ENCODE measurements around the gene OPA1. TPM values are rescaled to one million over a fixed set of nuclear protein-coding genes. Genes with fewer than 3 reads are reported as not detected.

Gene OPA1
- total and polyA plus RNA-seq, 2 of the 8 experiments (the other 6 are each of a cell fraction or from before 2014, with no cell fraction given): 20.3 to 109 TPM

- H3K9ac ChIP-seq (replicated peaks in 1 of 4; ENCODE audit: extremely low read depth in 1 of 4, low read depth in 3 of 4, low read length in 3 of 4): no peak overlapping the region
- no peak overlapping the region for H3K18ac ChIP-seq (ENCODE audit: extremely low read depth, low read length)
- no peaks in the 10 kb centered on the region for H3K9me3 ChIP-seq (ENCODE audit: insufficient read depth in 2 of 2, low read depth in 1 of 2, low read length in 1 of 2)
- no peaks in the 10 kb centered on the region for H3K4me1 ChIP-seq (replicated peaks in 1 of 4; ENCODE audit: control insufficient read depth in 3 of 4, insufficient read depth in 4 of 4, low read length in 3 of 4)
- H3K4ac ChIP-seq (replicated peaks; ENCODE audit: insufficient read length, low read depth, low read length): no peak overlapping the region
- no peak overlapping the region for H3K23ac ChIP-seq (ENCODE audit: insufficient read length)
- no peak overlapping the region for H2BK15ac ChIP-seq (ENCODE audit: low read length)
- DNase-seq (ENCODE audit: low read depth in 1 of 2, low spot score in 2 of 2): no peak
- H2BK12ac ChIP-seq (ENCODE audit: low read depth, low read length): no peak overlapping the region
- H4K8ac ChIP-seq (ENCODE audit: extremely low read depth, insufficient read depth, low read length): no peak overlapping the region
- POLR2A ChIA-PET (ENCODE audit: partially characterized antibody): no interaction called here
- no peak overlapping the region for H3K4me3 ChIP-seq (ENCODE audit: extremely low read depth in 1 of 4, insufficient read depth in 2 of 4, low read depth in 3 of 4, low read length in 4 of 4)
- H3K27ac ChIP-seq (ENCODE audit: low read depth, low read length): no peak overlapping the region
- no peak overlapping the region for H2BK120ac ChIP-seq (replicated peaks; ENCODE audit: low read depth, low read length)
- no peaks in the 10 kb centered on the region for H3K79me2 ChIP-seq (ENCODE audit: control insufficient read depth in 1 of 2, insufficient read depth in 2 of 2, low read length in 2 of 2)
- peaks cover 0 to 57% (median 13%) of the 10 kb centered on the region in 4 experiments; a peak in 6 of 8 replicates for H3K36me3 ChIP-seq (ENCODE audit: control insufficient read depth in 2 of 4, insufficient read depth in 4 of 4, low read length in 3 of 4)
- no peak overlapping the region for H3K56ac ChIP-seq (replicated peaks; ENCODE audit: insufficient read length, low read depth, low read length)
- no peak overlapping the region for H4K91ac ChIP-seq (replicated peaks; ENCODE audit: insufficient read length, low read length)
- no peaks in the 10 kb centered on the region for H3K27me3 ChIP-seq (replicated peaks in 1 of 4; ENCODE audit: control insufficient read depth in 3 of 4, extremely low read depth in 1 of 4, insufficient read depth in 3 of 4, low read length in 3 of 4)
- peaks cover 0 to 1% of the 10 kb centered on the region in 2 experiments for H4K20me1 ChIP-seq (replicated peaks in 1 of 2; ENCODE audit: control insufficient read depth in 1 of 2, insufficient read depth in 2 of 2, low read length in 2 of 2)
- no peaks in the 10 kb centered on the region for H3K79me1 ChIP-seq (ENCODE audit: low read depth, low read length)
- no peak for FAIRE-seq
- H2BK5ac ChIP-seq (ENCODE audit: low read depth, low read length): no peak overlapping the region
- H2AK5ac ChIP-seq (ENCODE audit: low read depth, low read length): no peak overlapping the region
- H3K14ac ChIP-seq (ENCODE audit: insufficient read length): no peak overlapping the region
- WGBS, 2 experiments (ENCODE audit: extremely low coverage in 1 of 2, insufficient coverage in 1 of 2, insufficient read length in 1 of 2, insufficient replicate concordance in 2 of 2, low coverage in 1 of 2, low lambda C conversion rate in 2 of 2, missing lambda C conversion rate in 1 of 2): 92% methylated on average over 4 of the region's 4 CpGs; no CpG with 5 or more reads in 1 of the 2 experiments
- no peak overlapping the region for H2BK20ac ChIP-seq (ENCODE audit: low read length)
- no peak overlapping the region for H2AFZ ChIP-seq (ENCODE audit: low read length)
- H3K4me2 ChIP-seq (ENCODE audit: insufficient read depth in 1 of 2, low read depth in 2 of 2, low read length in 2 of 2): no peak overlapping the region
- H4K5ac ChIP-seq (ENCODE audit: insufficient read length, low read depth, low read length): no peak overlapping the region
- no peaks in the 10 kb centered on the region for H3K23me2 ChIP-seq (ENCODE audit: low read depth, low read length)
- CTCF ChIA-PET (ENCODE audit: partially characterized antibody): no interaction called here
- TF ChIP-seq ZNF274 (IDR thresholded peaks at IDR 0.05; ENCODE audit: borderline replicate concordance, extremely low read depth, low read length) (no peak), YY1 (IDR thresholded peaks at IDR 0.05; ENCODE audit: low read depth, low read length) (no peak), CHD2 (IDR thresholded peaks at IDR 0.05; ENCODE audit: low read length) (no peak), GTF2F1 (IDR thresholded peaks at IDR 0.05; ENCODE audit: borderline replicate concordance, low read depth, low read length) (no peak), POU5F1 (IDR thresholded peaks at IDR 0.05; ENCODE audit: low read depth, low read length) (no peak), RBBP5 (IDR thresholded peaks at IDR 0.05; ENCODE audit: borderline replicate concordance, low read depth, low read length) (no peak), BRCA1 (IDR thresholded peaks at IDR 0.05; ENCODE audit: low read depth, low read length) (no peak), RXRA (IDR thresholded peaks at IDR 0.05; ENCODE audit: insufficient read depth, low read depth, low read length) (no peak), POLR2AphosphoS5 (IDR thresholded peaks at IDR 0.05; ENCODE audit: low read depth, low read length) (no peak), BACH1 (IDR thresholded peaks at IDR 0.05; ENCODE audit: low read length) (no peak), SIX5 (IDR thresholded peaks at IDR 0.05; ENCODE audit: low read depth, low read length) (no peak), EGR1 (IDR thresholded peaks at IDR 0.05; ENCODE audit: borderline replicate concordance, low read depth, low read length) (no peak), CBX5 (IDR thresholded peaks at IDR 0.05; ENCODE audit: low read depth, low read length) (no peak), KDM5A (IDR thresholded peaks at IDR 0.05; ENCODE audit: low read length) (no peak), SP4 (IDR thresholded peaks at IDR 0.05; ENCODE audit: low read length) (no peak), MAX (IDR thresholded peaks at IDR 0.05) (no peak)
Measured at GRCh38 chr3:193621127-193621526, 28.1 kb downstream of the OPA1 start.

Data from H1 (cell line).